NOMO-1 treated with DMSO at 0.1 percent for 48 hours (cell line): Measurements from ENCODE around the gene GUCA2A.
"Not testable (repeated sequence)": the region's sequence is repeated elsewhere in the genome, so short reads cannot be mapped to it uniquely, and the experiment has no call there.

Source experiments
- DNase-seq: peaks from one replicate; lab custom pipeline; 2025; ENCODE audit not compliant: unreplicated experiment; lab: John Stamatoyannopoulos, UW

GUCA2A gene, protein sequence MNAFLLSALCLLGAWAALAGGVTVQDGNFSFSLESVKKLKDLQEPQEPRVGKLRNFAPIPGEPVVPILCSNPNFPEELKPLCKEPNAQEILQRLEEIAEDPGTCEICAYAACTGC

GRCh38 chr1:42164551-42165420 lies at the start of gene GUCA2A:
Gene GUCA2A, minus strand, starts transcription at chr1:42164745. Its CDS starts 33 bp downstream, at chr1:42164712.
- DNase-seq, result no peak

DNA sequence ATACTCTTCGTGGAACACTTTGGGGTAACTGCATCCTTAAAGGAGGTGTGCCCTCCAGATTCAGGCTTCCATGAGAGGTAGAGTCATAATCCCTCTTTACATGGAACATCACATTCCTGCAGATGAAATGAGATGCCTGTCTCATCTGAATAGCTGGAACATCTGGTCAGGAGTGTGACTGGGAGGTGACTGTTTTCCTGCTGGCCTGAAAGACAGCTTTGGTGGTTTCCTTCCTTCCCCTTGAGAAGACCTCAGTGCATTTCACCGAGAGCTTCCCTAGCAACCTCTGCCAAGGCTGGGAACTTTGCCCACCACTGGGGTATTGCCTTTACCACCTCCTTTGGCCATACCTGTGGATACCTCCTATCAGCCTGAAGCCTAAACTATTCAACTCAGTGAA lies 46.7 kb upstream of the GUCA2A start:
- DNase-seq, result no peak

GRCh38 chr1:42210421-42211133 lies 46.0 kb upstream of the GUCA2A start:
- no peak for DNase-seq

GRCh38 chr1:42209526-42210251 lies 45.1 kb upstream of the GUCA2A start:
- no peak for DNase-seq

GRCh38 chr1:42206930-42207329 lies 42.4 kb upstream of the GUCA2A start:
- not testable (repeated sequence) for DNase-seq

GRCh38 chr1:42206164-42206563 lies 41.6 kb upstream of the GUCA2A start:
- no peak for DNase-seq

- no peak for DNase-seq
Observed at GRCh38 chr1:42201986-42202385, 37.4 kb upstream of the GUCA2A start.

DNA sequence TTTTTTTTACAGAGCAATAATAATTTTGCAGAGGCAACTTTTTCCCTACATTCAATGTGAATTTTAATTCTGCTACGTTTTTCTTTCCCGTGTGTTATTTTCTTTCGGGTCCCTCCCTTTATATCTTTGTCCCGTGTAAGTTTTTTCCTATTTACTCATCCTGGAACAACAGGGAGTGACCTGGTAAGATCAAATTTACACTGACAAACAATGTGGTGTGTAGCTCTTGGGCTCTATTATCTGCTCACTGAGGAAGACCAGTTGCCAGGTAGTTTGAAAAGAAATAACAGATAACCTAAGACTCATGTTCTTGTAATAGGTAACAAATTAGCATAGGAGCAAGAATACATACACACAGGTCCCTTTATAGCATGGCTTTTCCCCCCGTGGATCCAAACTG lies 33.7 kb upstream of the GUCA2A start:
- no peak for DNase-seq

- DNase-seq, result no peak
Observed at GRCh38 chr1:42195841-42196240, 31.3 kb upstream of the GUCA2A start.

- DNase-seq, result no peak
Observed at GRCh38 chr1:42192106-42192505, 27.6 kb upstream of the GUCA2A start.

DNA sequence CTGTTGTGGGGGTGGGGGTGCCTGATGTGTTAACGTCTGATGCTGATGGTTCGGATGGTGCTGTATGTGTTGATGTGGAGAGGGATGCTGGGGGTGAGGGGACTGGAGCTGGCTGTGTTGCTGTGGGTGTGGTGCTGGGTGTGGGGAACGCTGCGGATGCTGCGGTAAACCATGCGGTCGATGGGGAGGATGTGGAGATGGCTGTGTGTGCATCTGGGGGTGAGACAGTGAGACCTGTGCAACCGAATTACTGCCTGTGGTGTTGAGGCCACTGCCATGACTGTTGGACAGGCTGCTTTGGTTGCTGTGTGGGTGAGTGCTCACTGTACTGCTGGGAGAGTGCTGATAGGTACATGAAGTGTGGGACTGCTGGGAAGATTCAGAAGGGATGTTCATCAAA lies 26.8 kb upstream of the GUCA2A start:
- DNase-seq, result no peak

- DNase-seq, result no peak
Observed at GRCh38 chr1:42189931-42190853, 25.6 kb upstream of the GUCA2A start.

- no peak for DNase-seq
Observed at GRCh38 chr1:42186152-42186551, 21.6 kb upstream of the GUCA2A start.

- DNase-seq, result no peak
Observed at GRCh38 chr1:42184616-42185015, 20.1 kb upstream of the GUCA2A start.

GRCh38 chr1:42183957-42184268 lies 19.4 kb upstream of the GUCA2A start:
- no peak for DNase-seq

DNA sequence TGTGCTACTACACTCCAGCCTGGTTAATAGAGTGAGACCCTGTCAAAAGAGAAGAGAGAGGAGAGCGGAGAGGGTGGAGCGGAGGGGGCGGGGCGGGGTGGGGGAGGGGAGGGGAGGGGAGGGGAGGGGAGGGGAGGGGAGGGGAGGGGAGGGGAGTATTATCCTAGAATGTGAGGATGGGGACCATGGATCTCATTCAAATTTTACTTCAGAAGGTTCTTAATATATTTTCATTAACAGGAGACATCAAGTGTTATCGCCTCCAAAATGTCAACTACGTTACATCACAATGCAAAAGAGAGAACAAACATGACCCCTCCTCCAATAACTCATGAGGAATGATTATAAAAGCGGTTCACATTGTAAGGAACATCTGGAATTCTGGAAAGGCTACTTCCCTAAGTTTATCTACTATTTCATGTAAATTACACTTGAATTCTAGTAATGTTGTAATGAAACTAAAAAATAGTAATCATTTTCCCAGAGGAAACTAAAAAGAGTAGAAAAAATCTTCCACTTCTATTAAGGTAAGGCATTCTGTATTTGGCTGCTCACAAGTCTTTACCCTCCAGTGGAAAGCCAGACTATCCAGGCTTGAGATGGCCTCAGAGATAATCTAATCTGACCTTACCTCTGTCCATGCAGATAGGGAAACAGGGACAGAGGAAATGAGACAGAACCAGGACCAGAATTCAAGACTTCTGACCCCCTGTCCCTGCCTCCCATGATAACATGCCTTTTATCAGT lies 18.8 kb upstream of the GUCA2A start:
- no peak for DNase-seq

DNA sequence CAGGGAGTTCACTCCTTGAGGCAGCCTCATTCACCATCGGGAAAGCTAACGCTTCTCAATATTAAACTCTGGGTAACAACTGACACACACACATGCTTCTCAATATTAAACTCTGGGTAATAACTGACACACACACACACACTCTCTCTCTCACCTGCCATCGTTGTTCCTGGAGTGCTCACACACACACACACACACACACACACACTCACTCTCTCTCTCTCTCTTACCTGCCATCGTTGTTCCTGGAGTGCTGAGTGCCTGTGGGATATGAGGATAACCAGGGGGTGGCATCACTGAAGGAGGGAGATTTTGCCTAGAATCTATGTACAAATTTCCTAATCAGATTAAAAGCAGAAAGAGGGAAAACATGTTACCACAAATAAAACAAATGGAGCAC lies 17.1 kb upstream of the GUCA2A start:
- DNase-seq, result no peak

GRCh38 chr1:42179900-42180329 lies 15.4 kb upstream of the GUCA2A start:
- DNase-seq, result no peak

- no peak for DNase-seq
Observed at GRCh38 chr1:42179275-42179674, 14.7 kb upstream of the GUCA2A start.

DNA sequence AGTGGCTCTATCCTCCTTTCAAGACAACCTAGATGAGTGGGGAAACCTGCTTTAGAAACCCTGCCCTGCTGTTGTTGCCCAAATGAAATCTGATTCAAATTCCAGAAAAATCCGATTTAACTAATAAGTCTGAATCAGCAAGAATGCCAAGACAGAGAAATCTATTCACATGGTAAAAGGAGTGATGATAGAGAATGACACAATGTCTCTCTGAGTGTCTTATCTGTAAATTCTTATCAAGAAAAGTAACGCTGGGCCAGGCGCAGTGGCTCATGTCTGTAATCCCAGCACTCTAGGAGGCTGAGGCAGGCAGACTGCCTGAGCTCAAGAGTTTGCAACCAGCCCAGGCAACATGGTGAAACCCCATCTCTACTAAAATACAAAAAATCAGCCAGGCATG lies 13.7 kb upstream of the GUCA2A start:
- DNase-seq, result no peak
